Measurements from ENCODE around the gene BABAM2. TPM values are rescaled to one million over a fixed set of nuclear protein-coding genes. Genes with fewer than 3 reads are reported as not detected.

The BABAM2 gene
- total and polyA plus RNA-seq, 11 donors = 22.2 to 75.1 (median 62.5) TPM

DNA sequence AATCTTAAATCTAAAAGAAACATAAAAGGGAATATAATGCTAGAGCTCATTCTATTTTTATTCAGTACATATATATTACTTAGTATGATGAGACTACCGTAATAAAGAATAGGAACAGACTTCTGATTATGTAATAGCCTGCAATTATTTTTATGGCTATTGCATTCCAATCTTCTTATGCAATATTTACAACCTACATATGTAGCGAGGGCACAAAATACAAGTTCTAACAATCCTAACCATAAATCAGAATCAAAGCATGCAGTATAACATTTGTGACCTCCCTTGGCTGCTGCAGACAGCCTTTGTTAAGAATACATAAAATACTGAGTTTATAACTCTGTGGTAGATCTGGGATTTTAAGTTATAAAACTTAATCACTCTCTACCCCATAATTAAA is 177.6 kb downstream of the BABAM2 start:
- Histone ChIP-seq H3K4me1 (no peaks in the 10 kb centered on the region), H3K9me3 (no peaks in the 10 kb centered on the region), H3K36me3 (no peaks in the 10 kb centered on the region), H3K27ac (no peak overlapping the region), H3K27me3 (no peaks in the 10 kb centered on the region), H3K4me3 (no peak overlapping the region)
- intact Hi-C loops (cut with DNase I) = no loop called here
- 89 to 93% (median 92%) methylated on average over 2 of the region's 2 CpGs for WGBS, 4 donors
- TF ChIP-seq POLR2A (IDR thresholded peaks at IDR 0.05) = no peak
- TF ChIP-seq, protein P1, sequence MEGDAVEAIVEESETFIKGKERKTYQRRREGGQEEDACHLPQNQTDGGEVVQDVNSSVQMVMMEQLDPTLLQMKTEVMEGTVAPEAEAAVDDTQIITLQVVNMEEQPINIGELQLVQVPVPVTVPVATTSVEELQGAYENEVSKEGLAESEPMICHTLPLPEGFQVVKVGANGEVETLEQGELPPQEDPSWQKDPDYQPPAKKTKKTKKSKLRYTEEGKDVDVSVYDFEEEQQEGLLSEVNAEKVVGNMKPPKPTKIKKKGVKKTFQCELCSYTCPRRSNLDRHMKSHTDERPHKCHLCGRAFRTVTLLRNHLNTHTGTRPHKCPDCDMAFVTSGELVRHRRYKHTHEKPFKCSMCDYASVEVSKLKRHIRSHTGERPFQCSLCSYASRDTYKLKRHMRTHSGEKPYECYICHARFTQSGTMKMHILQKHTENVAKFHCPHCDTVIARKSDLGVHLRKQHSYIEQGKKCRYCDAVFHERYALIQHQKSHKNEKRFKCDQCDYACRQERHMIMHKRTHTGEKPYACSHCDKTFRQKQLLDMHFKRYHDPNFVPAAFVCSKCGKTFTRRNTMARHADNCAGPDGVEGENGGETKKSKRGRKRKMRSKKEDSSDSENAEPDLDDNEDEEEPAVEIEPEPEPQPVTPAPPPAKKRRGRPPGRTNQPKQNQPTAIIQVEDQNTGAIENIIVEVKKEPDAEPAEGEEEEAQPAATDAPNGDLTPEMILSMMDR (IDR thresholded peaks at IDR 0.05) = no peak
- no peak for DNase-seq
- ATAC-seq = no peak

DNA sequence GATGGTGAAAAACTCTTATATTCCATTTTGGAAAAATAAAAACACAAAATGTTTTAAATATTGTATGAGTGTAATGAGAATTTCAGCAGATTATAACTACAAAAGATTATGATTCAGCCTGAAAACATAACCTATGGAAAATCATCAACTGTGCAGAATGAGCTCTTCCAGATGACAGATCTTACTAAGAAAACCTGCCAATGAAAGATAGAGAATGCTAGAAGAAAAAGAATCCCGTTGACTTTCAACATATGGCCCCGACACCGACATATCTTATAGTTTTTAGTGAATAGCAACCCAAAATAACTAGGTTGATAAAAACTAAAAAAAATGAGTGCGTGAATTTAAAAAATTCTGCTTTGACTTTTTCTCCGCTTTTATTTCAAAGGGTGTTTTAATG is 178.0 kb downstream of the BABAM2 start:
- Histone ChIP-seq H3K36me3 (no peaks in the 10 kb centered on the region), H3K4me3 (no peak overlapping the region), H3K27ac (no peak overlapping the region), H3K27me3 (no peaks in the 10 kb centered on the region), H3K4me1 (no peaks in the 10 kb centered on the region), H3K9me3 (no peaks in the 10 kb centered on the region)
- no peak for TF ChIP-seq POLR2A (IDR thresholded peaks at IDR 0.05)
- TF ChIP-seq, protein P1 (IDR thresholded peaks at IDR 0.05) = no peak
- 93 to 94% (median 94%) methylated on average over 5 of the region's 5 CpGs for WGBS, 4 donors
- no peak for DNase-seq
- ATAC-seq = no peak
- intact Hi-C loops (cut with DNase I) = no loop called here

DNA sequence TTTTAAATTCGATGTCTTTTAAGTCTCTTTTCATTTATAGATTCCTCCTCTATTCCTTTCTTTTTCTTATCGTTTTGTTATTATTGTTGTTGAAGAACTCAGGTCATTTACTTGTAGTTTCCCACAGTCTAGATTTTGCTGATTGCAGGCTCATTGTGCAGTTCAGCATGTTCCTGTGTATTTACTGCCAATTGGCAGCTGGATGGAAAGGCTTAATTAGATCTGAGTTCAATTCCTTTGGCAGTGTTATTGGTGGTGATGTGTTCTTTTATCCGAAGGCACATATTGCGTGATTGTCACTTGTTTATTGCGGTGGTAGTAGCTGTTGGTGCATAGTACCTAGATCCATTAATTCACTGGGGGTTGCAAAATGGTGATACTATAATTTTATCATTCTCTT is 180.7 kb downstream of the BABAM2 start:
- DNase-seq = no peak
- intact Hi-C loops (cut with DNase I) = no loop called here
- ATAC-seq = no peak
- Histone ChIP-seq H3K9me3 (no peaks in the 10 kb centered on the region), H3K27ac (no peak overlapping the region), H3K4me1 (peaks cover 0 to 4% (median 0%) of the 10 kb centered on the region in 12 donors), H3K36me3 (no peaks in the 10 kb centered on the region), H3K4me3 (no peak overlapping the region), H3K27me3 (no peaks in the 10 kb centered on the region)
- TF ChIP-seq, protein P1 (IDR thresholded peaks at IDR 0.05) = no peak
- no peak for TF ChIP-seq POLR2A (IDR thresholded peaks at IDR 0.05)
- WGBS, 4 donors = 47 to 64% (median 53%) methylated on average over 5 of the region's 5 CpGs

DNA sequence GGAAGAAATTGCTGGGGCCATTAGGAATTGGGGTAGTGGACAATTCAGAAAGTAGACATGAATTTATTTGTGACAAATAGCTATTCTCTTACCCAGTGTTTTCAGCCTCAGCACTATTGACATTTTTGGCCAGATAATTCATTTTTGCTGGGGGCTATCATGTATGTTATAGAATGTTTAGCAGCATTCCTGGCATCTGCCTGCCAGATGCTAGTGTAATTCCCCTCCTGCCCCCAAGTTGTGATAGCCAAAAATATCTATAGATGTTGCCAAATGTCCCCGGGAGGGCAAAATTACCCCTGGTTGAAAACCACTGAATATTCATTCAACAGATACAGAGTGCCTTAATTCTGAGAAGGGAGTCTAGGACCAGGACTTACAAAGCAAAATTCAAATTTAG is 183.6 kb downstream of the BABAM2 start:
- intact Hi-C loops (cut with DNase I) = no loop called here
- no peak for TF ChIP-seq POLR2A (IDR thresholded peaks at IDR 0.05)
- TF ChIP-seq, protein P1 (IDR thresholded peaks at IDR 0.05) = no peak
- no peaks in the 10 kb centered on the region for H3K36me3 ChIP-seq
- no peaks in the 10 kb centered on the region for H3K9me3 ChIP-seq
- no peaks in the 10 kb centered on the region for H3K27me3 ChIP-seq
- peaks cover 0 to 4% (median 0%) of the 10 kb centered on the region in 12 donors for H3K4me1 ChIP-seq
- ATAC-seq (no peak), DNase-seq (no peak)
- 67 to 85% (median 79%) methylated on average over 1 of the region's 1 CpG for WGBS, 4 donors
- H3K27ac ChIP-seq = no peak overlapping the region
- H3K4me3 ChIP-seq = no peak overlapping the region

All from heart left ventricle (tissue), 16 donors.